Body of pancreas (tissue), 4 donors: ENCODE data around the gene NPC2.

ENCODE experiments used
- POLR2A ChIP-seq, 3 donors: fragments of 450-650 bp; IDR thresholded peaks; one replicate each; pipeline ENCODE4 v1.6.1; 2016; ENCODE audit warnings: antibody characterized with exemption in 3 of 3, mild to moderate bottlenecking in 2 of 3
- TF ChIP-seq, protein P1 (sequence below), 7 experiments: fragments of 450-650 bp in 4 of 7; fragments of 200-600 bp in 3 of 7; sonication (generic) in 3 of 7; IDR thresholded peaks; one replicate each; pipeline ENCODE4 v1.5.1; 2016 to 2019; ENCODE audit warnings: antibody characterized with exemption in 7 of 7

DNA sequence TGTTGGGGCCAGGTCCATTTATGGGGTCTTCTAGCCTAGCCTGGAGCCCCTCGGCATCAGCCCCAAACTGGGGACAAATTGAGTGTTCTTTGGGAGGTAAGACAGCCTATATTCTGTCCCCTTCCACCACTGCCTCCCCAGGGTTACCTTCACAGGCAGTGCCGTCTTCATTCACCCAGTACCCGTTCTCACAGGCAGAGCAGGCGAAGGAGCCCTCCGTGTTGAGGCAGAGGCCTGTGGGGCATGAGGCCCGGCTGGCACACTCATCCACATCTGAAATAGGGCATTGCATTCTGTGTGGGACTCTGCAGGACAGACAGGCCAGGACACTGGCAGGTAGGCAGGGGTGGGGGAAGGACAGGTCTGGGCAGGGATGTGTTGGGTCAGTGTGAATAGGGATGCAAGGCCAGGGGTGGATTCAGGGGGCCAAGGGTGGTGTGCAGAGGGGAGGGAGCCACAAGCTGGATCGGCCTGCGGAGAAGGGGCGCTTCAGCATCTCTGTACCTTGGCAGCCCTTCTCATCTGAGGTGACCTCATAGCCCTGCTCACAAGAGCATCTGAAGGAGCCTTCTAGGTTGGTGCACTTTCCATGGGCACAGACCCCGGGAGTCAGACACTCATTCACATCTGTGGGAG is 16.6 kb upstream of the NPC2 start:
- TF ChIP-seq, protein P1, sequence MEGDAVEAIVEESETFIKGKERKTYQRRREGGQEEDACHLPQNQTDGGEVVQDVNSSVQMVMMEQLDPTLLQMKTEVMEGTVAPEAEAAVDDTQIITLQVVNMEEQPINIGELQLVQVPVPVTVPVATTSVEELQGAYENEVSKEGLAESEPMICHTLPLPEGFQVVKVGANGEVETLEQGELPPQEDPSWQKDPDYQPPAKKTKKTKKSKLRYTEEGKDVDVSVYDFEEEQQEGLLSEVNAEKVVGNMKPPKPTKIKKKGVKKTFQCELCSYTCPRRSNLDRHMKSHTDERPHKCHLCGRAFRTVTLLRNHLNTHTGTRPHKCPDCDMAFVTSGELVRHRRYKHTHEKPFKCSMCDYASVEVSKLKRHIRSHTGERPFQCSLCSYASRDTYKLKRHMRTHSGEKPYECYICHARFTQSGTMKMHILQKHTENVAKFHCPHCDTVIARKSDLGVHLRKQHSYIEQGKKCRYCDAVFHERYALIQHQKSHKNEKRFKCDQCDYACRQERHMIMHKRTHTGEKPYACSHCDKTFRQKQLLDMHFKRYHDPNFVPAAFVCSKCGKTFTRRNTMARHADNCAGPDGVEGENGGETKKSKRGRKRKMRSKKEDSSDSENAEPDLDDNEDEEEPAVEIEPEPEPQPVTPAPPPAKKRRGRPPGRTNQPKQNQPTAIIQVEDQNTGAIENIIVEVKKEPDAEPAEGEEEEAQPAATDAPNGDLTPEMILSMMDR (IDR thresholded peaks at IDR 0.05): no peak
- no peak for TF ChIP-seq POLR2A (IDR thresholded peaks at IDR 0.05)
